ENCODE results near the gene DTWD2.
A peak's percentile ranks its signal among the peaks of the same experiment; 100 is the strongest.
"Not testable (repeated sequence)": the region's sequence is repeated elsewhere in the genome, so short reads cannot be mapped to it uniquely, and the experiment has no call there.

Gene DTWD2

DNA sequence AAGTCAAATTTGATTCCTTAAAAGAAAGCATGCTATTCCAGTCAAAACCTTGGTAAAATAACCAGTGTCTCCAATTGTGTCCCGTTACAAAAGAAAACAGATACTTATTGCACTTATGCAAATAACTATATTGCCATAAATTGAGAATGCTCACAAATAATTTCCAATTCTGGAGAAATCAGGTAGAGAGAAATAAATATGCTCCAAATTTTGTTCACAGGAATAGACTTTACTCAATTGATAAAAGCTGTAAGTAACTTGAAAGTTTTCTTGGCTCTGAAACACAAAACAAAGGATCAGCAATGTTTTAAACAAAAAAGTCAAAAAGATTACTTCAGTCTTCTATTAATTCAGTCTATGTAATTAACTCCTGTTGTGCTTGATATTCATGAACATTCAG lies 7.8 kb upstream of the DTWD2 start:
- DNase-seq (ENCODE audit: low read depth, low spot score): no peak

GRCh38 chr5:118994595-118994994 lies 6.2 kb upstream of the DTWD2 start:
- no peak for DNase-seq (ENCODE audit: low read depth, low spot score)

GRCh38 chr5:118993118-118993517 lies 4.8 kb upstream of the DTWD2 start:
- not testable (repeated sequence) for DNase-seq (ENCODE audit: low read depth, low spot score)

- not testable (repeated sequence) for DNase-seq (ENCODE audit: low read depth, low spot score)
Measured at GRCh38 chr5:118992055-118992454, 3.7 kb upstream of the DTWD2 start.

DNA sequence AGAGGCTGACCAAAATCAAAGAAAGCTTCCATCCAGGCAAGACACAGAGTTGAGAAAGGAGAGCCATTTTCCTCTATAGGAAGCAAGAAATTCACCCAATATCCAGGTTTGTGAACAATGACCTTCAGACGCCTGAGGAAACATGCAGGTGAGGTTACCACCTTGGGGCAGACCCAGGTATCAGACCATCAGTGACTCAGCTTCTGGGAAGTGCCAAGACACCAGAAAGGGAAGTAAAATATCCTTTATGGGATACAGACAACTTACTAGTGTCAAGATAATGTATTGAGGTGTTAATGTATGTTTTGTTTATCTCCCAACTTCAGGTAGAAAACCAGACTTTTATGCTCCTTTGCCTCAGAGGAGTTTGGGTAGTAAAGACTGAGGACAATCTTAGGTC lies 2.2 kb upstream of the DTWD2 start:
- peak; percentile 6 for DNase-seq (ENCODE audit: low read depth, low spot score)

GRCh38 chr5:118989816-118990215 lies 1.5 kb upstream of the DTWD2 start:
- DNase-seq (ENCODE audit: low read depth, low spot score): peak; percentile 8

- DNase-seq (ENCODE audit: low read depth, low spot score): no peak
Measured at GRCh38 chr5:118988866-118989180, 476 bp upstream of the DTWD2 start.

GRCh38 chr5:118984602-118985001 lies 3.7 kb downstream of the DTWD2 start:
- no peak for DNase-seq (ENCODE audit: low read depth, low spot score)

- DNase-seq (ENCODE audit: low read depth, low spot score): no peak
Measured at GRCh38 chr5:118981783-118982182, 6.6 kb downstream of the DTWD2 start.

DNA sequence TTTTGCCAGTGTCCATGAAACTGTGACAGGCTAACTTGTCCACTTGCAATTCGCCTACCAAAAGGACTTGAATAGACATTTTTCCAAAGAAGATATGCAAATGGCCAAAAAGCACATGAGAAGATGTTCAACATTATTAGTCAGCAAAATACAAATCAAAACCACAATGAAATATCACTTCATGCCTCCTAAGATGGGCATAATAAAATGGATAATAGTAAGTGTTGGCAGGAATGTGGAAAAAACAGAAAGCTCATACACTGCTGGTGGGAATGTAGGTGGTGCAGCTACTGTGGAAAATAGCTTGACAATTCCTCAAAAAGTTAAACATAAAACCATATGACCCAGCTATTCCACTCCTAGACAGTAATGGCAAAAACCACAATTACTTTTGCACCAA lies 7.9 kb downstream of the DTWD2 start:
- no peak for DNase-seq (ENCODE audit: low read depth, low spot score)

GRCh38 chr5:118980017-118980416 lies 8.3 kb downstream of the DTWD2 start:
- no peak for DNase-seq (ENCODE audit: low read depth, low spot score)

DNA sequence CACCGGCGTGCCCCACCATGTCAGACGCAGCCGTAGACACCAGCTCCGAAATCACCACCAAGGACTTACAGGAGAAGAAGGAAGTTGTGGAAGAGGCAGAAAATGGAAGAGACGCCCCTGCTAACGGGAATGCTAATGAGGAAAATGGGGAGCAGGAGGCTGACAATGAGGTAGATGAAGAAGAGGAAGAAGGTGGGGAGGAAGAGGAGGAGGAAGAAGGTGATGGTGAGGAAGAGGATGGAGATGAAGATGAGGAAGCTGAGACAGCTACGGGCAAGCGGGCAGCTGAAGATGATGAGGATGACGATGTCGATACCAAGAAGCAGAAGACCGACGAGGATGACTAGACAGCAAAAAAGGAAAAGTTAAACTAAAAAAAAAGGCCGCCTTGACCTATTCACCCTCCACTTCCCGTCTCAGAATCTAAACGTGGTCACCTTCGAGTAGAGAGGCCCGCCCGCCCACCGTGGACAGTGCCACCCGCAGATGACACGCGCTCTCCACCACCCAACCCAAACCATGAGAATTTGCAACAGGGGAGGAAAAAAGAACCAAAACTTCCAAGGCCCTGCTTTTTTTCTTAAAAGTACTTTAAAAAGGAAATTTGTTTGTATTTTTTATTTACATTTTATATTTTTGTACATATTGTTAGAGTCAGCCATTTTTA lies 14.4 kb downstream of the DTWD2 start:
- DNase-seq (ENCODE audit: low read depth, low spot score): not testable (repeated sequence)

GRCh38 chr5:118968925-118969375 lies 19.4 kb downstream of the DTWD2 start:
- DNase-seq (ENCODE audit: low read depth, low spot score): peak; percentile 32

DNA sequence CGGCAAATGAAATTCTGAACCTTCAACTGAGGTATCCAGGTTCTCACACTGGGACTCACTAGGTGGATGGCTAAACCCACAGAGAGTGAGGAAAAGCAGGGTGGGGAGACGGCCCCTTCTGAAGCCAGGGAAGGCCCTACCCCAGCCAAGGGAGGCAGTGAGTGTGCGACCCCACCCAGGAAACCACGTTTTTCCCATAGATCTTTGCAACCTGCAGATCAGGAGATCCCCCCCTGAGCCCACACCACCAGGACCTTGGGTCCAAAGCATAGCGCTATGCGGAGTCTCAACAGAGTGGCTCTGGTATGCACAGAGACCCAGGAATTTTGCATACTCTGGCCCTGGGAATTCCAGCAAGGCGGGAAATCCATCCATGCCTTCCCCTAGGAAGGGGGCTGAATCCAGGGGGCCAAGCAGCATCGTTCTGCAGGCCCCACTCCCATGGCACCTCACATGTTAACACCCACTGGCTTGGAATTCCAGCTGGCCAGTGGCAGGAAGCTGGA lies 19.9 kb downstream of the DTWD2 start:
- peak; percentile 54 for DNase-seq (ENCODE audit: low read depth, low spot score)

DNA sequence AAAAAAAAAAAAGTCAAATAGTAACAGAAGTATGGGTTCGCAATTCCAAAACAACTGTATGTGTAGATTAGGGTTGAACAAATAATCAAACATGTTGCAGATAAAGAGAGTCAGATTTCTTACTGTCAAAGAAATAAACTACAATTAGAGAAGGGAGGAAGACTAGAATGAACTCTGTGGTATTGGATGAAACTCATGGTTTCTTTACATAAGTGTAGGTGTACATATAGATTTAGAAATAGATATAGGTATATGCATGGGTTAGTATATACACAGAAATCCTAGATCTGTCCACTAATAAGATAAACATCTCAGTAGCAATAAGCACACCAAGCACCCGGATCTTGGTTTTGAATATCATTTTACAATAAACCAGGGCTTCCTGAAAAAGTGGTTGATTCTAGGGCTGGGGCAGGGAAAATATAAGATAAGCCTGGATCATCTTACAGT lies 21.3 kb downstream of the DTWD2 start:
- no peak for DNase-seq (ENCODE audit: low read depth, low spot score)

DNA sequence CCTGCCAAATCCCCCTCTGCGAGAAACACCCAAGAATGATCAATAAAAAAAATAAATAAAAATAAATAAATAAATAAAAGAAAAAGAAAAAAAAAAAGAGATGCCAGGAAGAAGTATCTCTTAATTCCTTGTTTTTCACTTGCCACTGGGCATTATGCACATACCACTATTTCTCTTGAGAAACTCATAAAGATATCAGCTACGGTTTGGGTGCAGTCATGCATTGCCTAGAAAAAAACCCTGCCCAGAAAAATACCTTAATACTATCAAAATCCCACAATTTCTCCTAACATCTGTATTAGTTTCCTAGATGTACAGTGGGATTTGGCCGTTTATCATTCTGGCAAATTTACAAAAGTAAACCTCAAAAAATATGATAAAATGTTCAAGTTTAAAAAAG lies 22.5 kb downstream of the DTWD2 start:
- no peak for DNase-seq (ENCODE audit: low read depth, low spot score)

DNA sequence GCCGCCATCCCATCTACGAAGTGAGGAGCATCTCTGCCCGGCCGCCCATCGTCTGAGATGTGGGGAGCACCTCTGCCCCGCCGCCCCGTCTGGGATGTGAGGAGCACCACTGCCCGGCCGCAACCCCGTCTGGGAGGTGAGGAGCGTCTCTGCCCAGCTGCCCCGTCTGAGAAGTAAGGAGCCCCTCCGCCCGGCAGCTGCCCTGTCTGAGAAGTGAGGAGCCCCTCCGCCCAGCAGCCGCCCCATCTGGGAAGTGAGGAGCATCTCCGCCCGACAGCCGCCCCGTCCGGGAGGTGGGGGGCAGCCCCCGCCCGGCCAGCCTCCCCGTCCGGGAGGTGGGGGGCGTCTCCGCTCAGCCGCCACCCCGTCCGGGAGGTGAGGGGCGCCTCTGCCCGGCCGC lies 23.4 kb downstream of the DTWD2 start:
- DNase-seq (ENCODE audit: low read depth, low spot score): not testable (repeated sequence)

DNA sequence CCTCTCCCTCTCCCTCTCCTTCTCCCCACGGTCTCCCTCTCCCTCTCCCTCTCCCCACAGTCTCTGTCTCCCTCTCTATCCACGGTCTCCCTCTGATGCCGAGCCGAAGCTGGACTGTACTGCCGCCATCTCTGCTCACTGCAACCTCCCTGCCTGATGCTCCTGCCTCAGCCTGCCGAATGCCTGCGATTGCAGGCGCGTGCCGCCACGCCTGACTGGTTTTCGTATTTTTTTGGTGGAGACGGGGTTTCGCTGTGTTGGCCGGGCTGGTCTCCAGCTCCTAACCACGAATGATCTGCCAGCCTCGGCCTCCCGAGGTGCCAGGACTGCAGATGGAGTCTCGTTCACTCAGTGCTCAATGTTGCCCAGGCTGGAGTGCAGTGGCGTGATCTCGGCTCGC lies 24.0 kb downstream of the DTWD2 start:
- not testable (repeated sequence) for DNase-seq (ENCODE audit: low read depth, low spot score)

DNA sequence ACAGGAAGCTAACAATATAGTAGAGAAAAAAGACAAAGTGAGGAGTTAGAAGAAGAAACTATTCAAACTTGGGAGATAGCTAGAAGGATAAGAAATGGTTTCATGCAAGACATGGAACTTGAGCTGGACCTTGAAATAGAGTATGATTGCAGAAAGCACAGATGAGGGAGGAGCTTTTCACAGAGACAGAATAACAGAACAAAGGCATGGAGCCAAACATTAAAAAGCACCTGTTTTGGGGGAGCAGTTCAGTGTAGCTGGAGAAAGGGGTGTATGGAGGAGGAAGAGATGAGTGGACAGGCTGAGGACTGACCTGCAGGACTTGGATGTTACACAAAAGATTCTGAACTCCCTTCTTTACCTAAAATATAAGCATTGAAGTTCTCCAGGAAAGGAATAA lies 25.2 kb downstream of the DTWD2 start:
- DNase-seq (ENCODE audit: low read depth, low spot score): no peak

DNA sequence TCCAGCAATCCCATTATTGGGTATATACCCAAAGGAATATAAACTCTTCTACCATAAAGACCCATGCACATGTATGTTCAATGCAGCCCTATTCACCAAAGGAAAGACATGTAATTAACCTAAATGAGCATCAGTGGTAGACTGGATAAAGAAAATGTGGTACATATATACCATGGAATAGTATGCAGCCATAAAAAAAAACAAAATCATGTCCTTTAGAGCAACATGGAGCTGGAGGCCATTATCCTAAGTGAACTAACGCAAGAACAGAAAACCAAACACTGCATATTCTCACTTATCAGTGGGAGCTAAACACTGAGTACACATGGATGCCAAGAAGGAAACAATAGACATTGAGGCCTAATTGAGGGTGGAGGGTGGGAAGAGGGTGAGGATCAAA lies 27.8 kb downstream of the DTWD2 start:
- no peak for DNase-seq (ENCODE audit: low read depth, low spot score)

GRCh38 chr5:118956727-118957126 lies 31.6 kb downstream of the DTWD2 start:
- no peak for DNase-seq (ENCODE audit: low read depth, low spot score)

DNA sequence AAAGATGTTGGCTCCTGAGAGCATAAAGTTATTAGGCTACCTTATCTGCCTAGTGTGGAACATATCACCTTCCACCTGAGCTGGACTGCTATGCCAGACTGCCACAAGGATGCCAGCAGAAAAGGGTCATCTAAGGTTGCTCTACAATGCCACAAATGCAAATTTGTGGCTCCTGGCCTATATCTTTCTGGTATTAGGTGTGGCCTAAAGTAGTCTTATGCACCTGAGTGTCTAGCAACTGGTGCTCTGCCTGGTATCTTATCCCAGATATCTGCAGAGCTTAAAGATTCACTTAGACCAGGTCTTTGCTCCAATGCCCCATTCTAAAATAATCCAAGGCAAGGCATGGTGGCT lies 34.7 kb downstream of the DTWD2 start:
- no peak for DNase-seq (ENCODE audit: low read depth, low spot score)

GRCh38 chr5:118952992-118953651 lies 35.2 kb downstream of the DTWD2 start:
- no peak for DNase-seq (ENCODE audit: low read depth, low spot score)

Data from ELF-1 (cell line).